Measurements from ENCODE around the gene KCNT2. TPM values are rescaled to one million over a fixed set of nuclear protein-coding genes. Genes with fewer than 3 reads are reported as not detected.
A peak's percentile ranks its signal among the peaks of the same experiment; 100 is the strongest.

The KCNT2 gene
- not detected for total RNA-seq

GRCh38 chr1:196608390-196609369 lies at the start of gene KCNT2:
TSS of gene KCNT2 (minus strand) at chr1:196608440. CDS start at chr1:196608309, 131 bp downstream.
- DNase-seq (peak; percentile 3), ATAC-seq (peak; percentile 27)
- Mint-ChIP-seq H3K36me3 (ENCODE audit: low read depth) (no peaks in the 10 kb centered on the region), H3K4me1 (ENCODE audit: low read depth) (peaks cover 3% of the 10 kb centered on the region), H3K27me3 (peaks cover 33% of the 10 kb centered on the region), H3K4me3 (peak within 1 kb of the TSS; percentile 28), H3K27ac (no peak within 1 kb of the TSS), H3K9me3 (no peaks in the 10 kb centered on the region)
- POLR2A ChIA-PET, result no interaction called here
- CTCF ChIA-PET, result no interaction called here
- intact Hi-C loops (cut with micrococcal nuclease), result no loop called here
- TF ChIP-seq CTCF (IDR thresholded peaks at IDR 0.05), result no peak

GRCh38 chr1:196655494-196655893 lies 47.3 kb upstream of the KCNT2 start:
- intact Hi-C loops (cut with micrococcal nuclease), result no loop called here
- no peak overlapping the region for H3K27ac Mint-ChIP-seq
- H3K4me1 Mint-ChIP-seq (ENCODE audit: low read depth), result peaks cover 12% of the 10 kb centered on the region
- H3K36me3 Mint-ChIP-seq (ENCODE audit: low read depth), result no peaks in the 10 kb centered on the region
- ChIA-PET POLR2A (interaction anchor here (0.6 kb wide), 1 partner anchor 496 kb away, joined by 3 read pairs; no protein-coding TSS in a partner anchor), CTCF (interaction anchor here (1.9 kb wide), 1 partner anchor 507 kb away, joined by 6 read pairs; no protein-coding TSS in a partner anchor)
- TF ChIP-seq CTCF (IDR thresholded peaks at IDR 0.05), result no peak
- H3K9me3 Mint-ChIP-seq, result no peaks in the 10 kb centered on the region
- H3K27me3 Mint-ChIP-seq, result no peaks in the 10 kb centered on the region
- no peak overlapping the region for H3K4me3 Mint-ChIP-seq
- DNase-seq (no peak), ATAC-seq (no peak)

GRCh38 chr1:196655071-196655470 lies 46.8 kb upstream of the KCNT2 start:
- H3K9me3 Mint-ChIP-seq, result no peaks in the 10 kb centered on the region
- DNase-seq, result no peak
- no peaks in the 10 kb centered on the region for H3K36me3 Mint-ChIP-seq (ENCODE audit: low read depth)
- intact Hi-C loops (cut with micrococcal nuclease), result no loop called here
- no peaks in the 10 kb centered on the region for H3K27me3 Mint-ChIP-seq
- ChIA-PET CTCF (interaction anchor here (1.9 kb wide), 1 partner anchor 506 kb away, joined by 6 read pairs; no protein-coding TSS in a partner anchor), POLR2A (interaction anchor here (0.6 kb wide), 1 partner anchor 495 kb away, joined by 3 read pairs; no protein-coding TSS in a partner anchor)
- H3K4me3 Mint-ChIP-seq, result no peak overlapping the region
- no peak for TF ChIP-seq CTCF (IDR thresholded peaks at IDR 0.05)
- H3K27ac Mint-ChIP-seq, result no peak overlapping the region
- ATAC-seq, result no peak
- peaks cover 12% of the 10 kb centered on the region for H3K4me1 Mint-ChIP-seq (ENCODE audit: low read depth)

- no peak overlapping the region for H3K27ac Mint-ChIP-seq
- no peak for ATAC-seq
- DNase-seq, result no peak
- no peak overlapping the region for H3K4me3 Mint-ChIP-seq
- no peaks in the 10 kb centered on the region for H3K9me3 Mint-ChIP-seq
- TF ChIP-seq CTCF (IDR thresholded peaks at IDR 0.05), result no peak
- H3K36me3 Mint-ChIP-seq (ENCODE audit: low read depth), result no peaks in the 10 kb centered on the region
- ChIA-PET POLR2A (no interaction called here), CTCF (no interaction called here)
- intact Hi-C loops (cut with micrococcal nuclease), result no loop called here
- no peaks in the 10 kb centered on the region for H3K27me3 Mint-ChIP-seq
- peaks cover 12% of the 10 kb centered on the region for H3K4me1 Mint-ChIP-seq (ENCODE audit: low read depth)
Observed at GRCh38 chr1:196654271-196654670, 46.0 kb upstream of the KCNT2 start.

GRCh38 chr1:196651637-196652215 lies 43.5 kb upstream of the KCNT2 start, which contains the start of gene CFH:
TSS of gene CFH (plus strand) at chr1:196652043. CDS start at chr1:196652118, 75 bp downstream.
- CTCF ChIA-PET, result no interaction called here
- intact Hi-C loops (cut with micrococcal nuclease), result no loop called here
- H3K27ac Mint-ChIP-seq, result no peak within 1 kb of the TSS
- peaks cover 12% of the 10 kb centered on the region for H3K4me1 Mint-ChIP-seq (ENCODE audit: low read depth)
- no peak for ATAC-seq
- no peak for DNase-seq
- peak within 1 kb of the TSS; percentile 2 for H3K4me3 Mint-ChIP-seq
- no peaks in the 10 kb centered on the region for H3K9me3 Mint-ChIP-seq
- TF ChIP-seq CTCF (IDR thresholded peaks at IDR 0.05), result no peak
- H3K36me3 Mint-ChIP-seq (ENCODE audit: low read depth), result no peaks in the 10 kb centered on the region
- H3K27me3 Mint-ChIP-seq, result peaks cover 2% of the 10 kb centered on the region
- POLR2A ChIA-PET, result no interaction called here
